Lower lobe of right lung (tissue), 2 donors: ENCODE data around the gene ARHGEF26. TPM values are rescaled to one million over a fixed set of nuclear protein-coding genes. Genes with fewer than 3 reads are reported as not detected.

Experiments used
- ATAC-seq, 2 donors: fragments of 200-7000 bp; cut with Tn5 transposase; one replicate each; pipeline ENCODE4 v1.9.1; 2020 to 2022; ENCODE audit warnings: mild to moderate bottlenecking in 2 of 2, moderate library complexity in 2 of 2
- DNase-seq: peaks from one replicate; pipeline ENCODE4 v3.0.0-alpha.2; 2020
- H3K27ac ChIP-seq: fragments of 200-600 bp; one replicate; pipeline ENCODE4 v1.8.0; 2022
- H3K27me3 ChIP-seq: fragments of 200-600 bp; one replicate; pipeline ENCODE4 v1.8.0; 2022; ENCODE audit warnings: low read depth
- H3K36me3 ChIP-seq: fragments of 200-600 bp; one replicate; pipeline ENCODE4 v1.8.0; 2022; ENCODE audit warnings: mild to moderate bottlenecking
- H3K4me1 ChIP-seq: fragments of 200-600 bp; one replicate; pipeline ENCODE4 v1.8.0; 2022
- H3K4me3 ChIP-seq: fragments of 200-600 bp; one replicate; pipeline ENCODE4 v1.8.0; 2022; ENCODE audit warnings: mild to moderate bottlenecking
- H3K9me3 ChIP-seq: fragments of 200-600 bp; one replicate; pipeline ENCODE4 v1.8.0; 2022
- intact Hi-C: fragments of 100-400 bp; cut with DNase I; formaldehyde crosslinking; loops from one replicate; pipeline ENCODE4 v1.11.0; 2022
- total RNA-seq: library from RNA; stranded (reverse); fragmentation: NEBNext Ultra II Directional; extraction: Animal tissue kit (Norgen Biotek cat#: 25700); gene quantifications from one replicate; pipeline ENCODE4 v1.2.1, GENCODE V29; 2021
- TF ChIP-seq, protein P1 (sequence below): fragments of 200-600 bp; IDR thresholded peaks from one replicate; pipeline ENCODE4 v1.8.0; 2022; ENCODE audit warnings: antibody characterized with exemption, mild to moderate bottlenecking
- donor health status: DM: no; HTN: yes; CAD: no; lungs with severe emphysema.

ARHGEF26 gene
- total RNA-seq, 1 donor from 2014 or later = 50.9 TPM

DNA sequence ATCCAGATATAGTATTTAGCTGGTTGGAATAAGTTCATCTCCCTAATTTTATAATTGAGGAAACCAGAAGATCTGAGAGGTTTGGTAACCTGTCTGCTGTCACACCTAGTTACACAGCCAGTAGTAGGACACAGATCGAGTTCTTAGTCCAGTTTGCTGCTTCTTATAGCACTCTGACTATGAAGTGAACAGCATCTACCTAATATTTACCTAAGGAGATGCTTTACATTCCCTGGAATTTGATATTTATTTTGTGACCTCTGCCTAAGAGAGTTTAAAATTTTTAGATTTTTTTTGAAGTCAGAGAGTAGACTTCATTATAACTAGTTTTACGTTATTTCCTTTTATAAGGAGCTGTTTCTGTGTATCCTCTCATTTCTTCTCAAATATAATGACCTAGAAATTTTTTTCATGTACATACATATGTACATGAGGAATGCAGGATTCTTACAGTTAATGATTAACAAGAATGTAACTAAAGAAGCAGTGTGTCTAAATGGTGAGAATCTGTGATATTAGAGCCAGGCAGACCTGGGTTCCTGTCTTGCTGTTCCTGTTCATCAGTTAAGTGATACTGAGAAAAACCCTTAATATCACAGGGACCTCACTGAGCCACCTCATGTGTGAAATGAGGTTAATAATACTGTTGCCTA lies 4.3 kb downstream of the ARHGEF26 start:
- intact Hi-C loops = no loop called here
- DNase-seq = no peak
- Histone ChIP-seq H3K27me3 (peaks cover 13% of the 10 kb centered on the region), H3K4me1 (peaks cover 14% of the 10 kb centered on the region), H3K27ac (no peak overlapping the region), H3K9me3 (no peaks in the 10 kb centered on the region), H3K36me3 (no peaks in the 10 kb centered on the region), H3K4me3 (peak overlapping the region; percentile 92)
- ATAC-seq = no peak
- TF ChIP-seq, protein P1, sequence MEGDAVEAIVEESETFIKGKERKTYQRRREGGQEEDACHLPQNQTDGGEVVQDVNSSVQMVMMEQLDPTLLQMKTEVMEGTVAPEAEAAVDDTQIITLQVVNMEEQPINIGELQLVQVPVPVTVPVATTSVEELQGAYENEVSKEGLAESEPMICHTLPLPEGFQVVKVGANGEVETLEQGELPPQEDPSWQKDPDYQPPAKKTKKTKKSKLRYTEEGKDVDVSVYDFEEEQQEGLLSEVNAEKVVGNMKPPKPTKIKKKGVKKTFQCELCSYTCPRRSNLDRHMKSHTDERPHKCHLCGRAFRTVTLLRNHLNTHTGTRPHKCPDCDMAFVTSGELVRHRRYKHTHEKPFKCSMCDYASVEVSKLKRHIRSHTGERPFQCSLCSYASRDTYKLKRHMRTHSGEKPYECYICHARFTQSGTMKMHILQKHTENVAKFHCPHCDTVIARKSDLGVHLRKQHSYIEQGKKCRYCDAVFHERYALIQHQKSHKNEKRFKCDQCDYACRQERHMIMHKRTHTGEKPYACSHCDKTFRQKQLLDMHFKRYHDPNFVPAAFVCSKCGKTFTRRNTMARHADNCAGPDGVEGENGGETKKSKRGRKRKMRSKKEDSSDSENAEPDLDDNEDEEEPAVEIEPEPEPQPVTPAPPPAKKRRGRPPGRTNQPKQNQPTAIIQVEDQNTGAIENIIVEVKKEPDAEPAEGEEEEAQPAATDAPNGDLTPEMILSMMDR = no peak

DNA sequence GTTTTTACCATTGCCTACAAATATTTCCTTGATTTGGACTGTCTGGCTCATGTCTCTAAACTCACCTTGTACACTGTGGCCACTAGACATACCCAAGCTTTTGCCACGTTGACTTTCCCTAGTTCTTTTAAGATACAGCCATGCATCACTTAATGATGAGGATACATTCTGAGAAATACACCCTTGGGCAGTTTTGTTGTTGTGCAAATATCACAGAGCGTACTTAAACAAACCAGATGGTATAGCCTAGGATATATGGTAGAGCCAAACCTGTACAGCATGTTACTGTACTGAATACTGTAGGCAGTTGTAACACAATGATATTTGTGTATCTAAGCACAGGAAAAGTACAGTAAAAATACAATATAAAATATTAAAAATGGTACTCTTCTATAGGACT lies 5.5 kb downstream of the ARHGEF26 start:
- ATAC-seq = no peak
- intact Hi-C loops = no loop called here
- peak overlapping the region; percentile 92 for H3K4me3 ChIP-seq

DNA sequence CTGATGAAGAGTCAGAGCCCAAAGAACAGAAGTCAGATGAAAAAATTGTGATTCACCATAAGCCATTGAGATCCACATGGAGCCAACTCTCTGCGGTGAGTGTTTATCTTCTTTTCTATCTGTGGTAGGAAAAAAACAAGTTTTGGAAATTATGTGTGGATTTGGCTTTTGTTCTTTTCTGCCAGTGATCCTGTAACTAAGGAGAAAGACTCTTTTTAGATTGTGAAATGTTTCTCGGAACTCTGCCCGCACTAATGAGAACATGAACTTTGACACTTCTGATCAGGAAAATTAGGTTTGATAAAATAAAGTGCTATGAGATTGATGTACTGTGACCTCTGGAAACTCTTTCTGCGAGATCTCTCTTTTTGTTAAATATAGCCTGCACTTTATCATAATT lies 8.4 kb downstream of the ARHGEF26 start:
- DNase-seq = no peak
- no peak overlapping the region for H3K27ac ChIP-seq
- no peaks in the 10 kb centered on the region for H3K27me3 ChIP-seq
- ATAC-seq = no peak
- H3K4me3 ChIP-seq = no peak overlapping the region
- H3K4me1 ChIP-seq = peaks cover 7% of the 10 kb centered on the region
- TF ChIP-seq, protein P1 = no peak
- intact Hi-C loops = no loop called here
- no peaks in the 10 kb centered on the region for H3K9me3 ChIP-seq
- no peaks in the 10 kb centered on the region for H3K36me3 ChIP-seq

More for the DNA sequence above, 5.5 kb downstream of the ARHGEF26 start:
- no peaks in the 10 kb centered on the region for H3K9me3 ChIP-seq
- TF ChIP-seq, protein P1 = no peak
- H3K36me3 ChIP-seq = no peaks in the 10 kb centered on the region
- H3K4me1 ChIP-seq = peaks cover 13% of the 10 kb centered on the region
- no peak overlapping the region for H3K27ac ChIP-seq
- DNase-seq = no peak
- peaks cover 9% of the 10 kb centered on the region for H3K27me3 ChIP-seq

DNA sequence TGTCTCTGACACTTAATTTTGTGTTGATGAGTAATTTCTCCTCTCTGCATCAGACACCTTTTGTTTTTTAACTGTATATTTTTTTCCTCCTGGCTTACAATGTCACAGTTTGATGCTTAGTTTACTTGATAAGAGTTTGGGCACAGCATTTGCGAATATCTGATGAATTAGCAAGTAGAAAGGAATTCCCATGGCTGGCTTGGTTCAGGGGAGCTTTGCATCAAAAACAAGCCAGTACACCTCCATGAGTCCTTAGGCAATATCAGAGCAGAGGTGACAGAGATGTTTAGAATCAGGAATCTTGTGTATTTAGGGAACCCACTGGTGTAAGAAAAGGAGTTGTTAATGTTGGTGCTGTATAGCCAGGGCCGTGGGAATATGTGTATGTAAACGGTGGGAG lies 9.3 kb downstream of the ARHGEF26 start:
- Histone ChIP-seq H3K9me3 (no peaks in the 10 kb centered on the region), H3K36me3 (no peaks in the 10 kb centered on the region), H3K27ac (no peak overlapping the region), H3K4me3 (no peak overlapping the region), H3K27me3 (no peaks in the 10 kb centered on the region), H3K4me1 (peaks cover 7% of the 10 kb centered on the region)
- no peak for ATAC-seq
- DNase-seq = no peak
- TF ChIP-seq, protein P1 = no peak
- intact Hi-C loops = no loop called here

DNA sequence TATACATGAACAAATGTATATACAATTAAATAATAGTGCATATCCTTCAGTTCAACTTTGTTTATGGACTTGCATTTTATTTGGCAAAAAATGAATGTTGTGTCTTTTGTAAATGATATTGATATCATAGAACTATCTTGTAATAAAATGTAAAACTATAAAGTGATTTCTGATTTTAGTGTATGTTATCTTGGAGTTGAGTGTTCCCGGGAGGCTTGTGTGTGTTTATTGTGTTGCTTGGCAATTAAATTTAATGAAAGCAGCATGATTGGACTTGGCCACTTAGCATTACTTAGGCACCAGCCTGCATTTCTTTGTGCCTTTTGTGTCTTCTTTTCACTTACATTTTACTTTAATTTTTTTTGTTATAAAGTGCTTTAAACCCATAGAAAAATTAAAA lies 10.6 kb downstream of the ARHGEF26 start:
- Histone ChIP-seq H3K36me3 (no peaks in the 10 kb centered on the region), H3K27ac (no peak overlapping the region), H3K9me3 (no peaks in the 10 kb centered on the region), H3K4me1 (peaks cover 7% of the 10 kb centered on the region), H3K4me3 (no peak overlapping the region), H3K27me3 (no peaks in the 10 kb centered on the region)
- ATAC-seq = no peak
- TF ChIP-seq, protein P1 = no peak
- intact Hi-C loops = no loop called here
- DNase-seq = no peak
